Pancreas (tissue), 10 donors: ENCODE results near the gene CFAP57. TPM values are rescaled to one million over a fixed set of nuclear protein-coding genes. Genes with fewer than 3 reads are reported as not detected.
A peak's percentile ranks its signal among the peaks of the same experiment; 100 is the strongest.

ENCODE experiments used
- ATAC-seq, 4 donors: fragments of 200-7000 bp; cut with Tn5 transposase; one replicate each; pipeline versions ENCODE4 v1.8.0 to v1.9.1; 2020; ENCODE audit warnings: mild to moderate bottlenecking in 4 of 4, moderate library complexity in 4 of 4
- DNase-seq, 6 donors: peaks; one replicate each; pipeline ENCODE4 v3.0.0-alpha.2; 2020
- FAIRE-seq: peaks from 2 replicates; lab custom pipeline; 2012; peaks lifted over from hg19 to GRCh38; lab: Jason Lieb, UNC
- H3K27ac ChIP-seq, 4 donors: fragments of 200-600 bp; sonication (generic); 1 replicate in 3 of 4; 2 replicates in 1 of 4; pipeline versions ENCODE4 v1.5.0 to v1.8.0; 2020
- H3K27me3 ChIP-seq, 4 donors: fragments of 200-600 bp; one replicate each; pipeline ENCODE4 v1.8.0; 2021
- H3K36me3 ChIP-seq, 3 donors: fragments of 200-600 bp; sonication (generic) in 1 of 3; one replicate each; pipeline versions ENCODE4 v1.5.0 to v1.8.0; 2020 to 2021
- H3K4me1 ChIP-seq, 3 donors: fragments of 200-600 bp; one replicate each; pipeline ENCODE4 v1.8.0; 2021
- H3K4me3 ChIP-seq, 4 donors: fragments of 200-600 bp; sonication (generic) in 2 of 4; one replicate each; pipeline versions ENCODE4 v1.5.0 to v1.8.0; 2020 to 2021
- H3K9me3 ChIP-seq, 4 donors: fragments of 200-600 bp; one replicate each; pipeline ENCODE4 v1.8.0; 2021
- WGBS, 2 donors: extraction: QIAGEN DNeasy Blood & Tissue Kit; methylation state at CpG; one replicate each; pipeline ENCODE4 v1.1.7; 2013; 5-methylcytosine and 5-hydroxymethylcytosine counted together
- intact Hi-C, 3 donors: fragments of 100-400 bp; cut with DNase I; formaldehyde crosslinking; loops; one replicate each; pipeline versions ENCODE4 v1.11.1 to v1.14.2; 2022
- polyA plus RNA-seq, 2 donors: library from polyadenylated mRNA; stranded (reverse); fragments of 200-250 nt; gene quantifications; one replicate each; pipeline ENCODE4 v1.2.3, GENCODE V29; 2013
- total RNA-seq, 6 donors: library from RNA; stranded (reverse); fragmentation: NEBNext Ultra II Directional in 4 of 6; extraction: Animal tissue kit (Norgen Biotek cat#: 25700) in 4 of 6; gene quantifications; one replicate each; pipeline versions ENCODE4 v1.2.1 to v1.2.4, GENCODE V29; 2021 to 2023
- TF ChIP-seq, protein P1 (sequence below), 4 donors: fragments of 200-600 bp; sonication (generic) in 3 of 4; IDR thresholded peaks; one replicate each; pipeline versions ENCODE4 v1.5.0 to v1.8.0; 2021; ENCODE audit warnings: antibody characterized with exemption in 4 of 4
- donor health status: healthy with polysubstance abuse.
- donor health status: DM: no; HTN: no; CAD: no; lungs with moderate emphysema.
- donor health status: DM: no; HTN: no; CAD: no.
- donor health status: control.
- donor health status: control.
- donor health status: Bipolar disorder and iron deficiency.
- donor health status: DM: yes; HTN: yes; CAD: no.
- donor health status: DM: no; HTN: no; CAD: no.
- donor health status: DM: no; HTN: no; CAD: no.
- donor health status: DM: yes; HTN: yes; CAD: no.

Gene CFAP57
- total and polyA plus RNA-seq, 8 donors = 0.14 to 0.61 (median 0.21) TPM

DNA sequence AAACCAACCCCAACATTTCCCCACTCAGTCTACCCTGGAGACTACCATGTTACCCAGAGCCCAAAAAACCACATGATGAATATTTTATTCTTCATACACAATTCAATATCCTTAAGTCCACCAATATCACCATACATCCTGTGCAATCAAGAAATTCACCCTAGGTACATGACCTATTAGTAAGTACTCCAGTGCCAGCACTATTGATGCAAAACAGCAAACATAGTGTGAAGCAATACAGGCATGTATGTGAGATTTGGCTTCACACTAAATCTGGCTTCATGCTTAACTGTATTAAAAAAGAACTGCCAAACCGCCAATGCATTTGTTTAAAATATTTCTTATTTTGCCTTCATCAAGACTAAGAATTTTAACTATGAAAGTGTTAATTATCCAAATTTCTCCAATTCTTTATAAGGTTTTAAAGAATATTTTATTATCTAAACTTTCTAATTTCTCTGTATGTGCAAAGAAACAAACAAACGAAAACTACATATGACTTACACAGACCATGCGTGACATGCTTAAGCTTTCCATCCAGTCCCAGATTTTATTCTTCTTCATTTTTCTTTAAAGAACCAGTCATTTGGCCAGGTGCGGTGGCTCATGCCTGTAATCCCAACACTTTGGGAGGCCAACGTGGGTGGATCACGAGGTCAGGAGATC, 75.3 kb downstream of the CFAP57 start:
- H3K27ac ChIP-seq = no peak overlapping the region

DNA sequence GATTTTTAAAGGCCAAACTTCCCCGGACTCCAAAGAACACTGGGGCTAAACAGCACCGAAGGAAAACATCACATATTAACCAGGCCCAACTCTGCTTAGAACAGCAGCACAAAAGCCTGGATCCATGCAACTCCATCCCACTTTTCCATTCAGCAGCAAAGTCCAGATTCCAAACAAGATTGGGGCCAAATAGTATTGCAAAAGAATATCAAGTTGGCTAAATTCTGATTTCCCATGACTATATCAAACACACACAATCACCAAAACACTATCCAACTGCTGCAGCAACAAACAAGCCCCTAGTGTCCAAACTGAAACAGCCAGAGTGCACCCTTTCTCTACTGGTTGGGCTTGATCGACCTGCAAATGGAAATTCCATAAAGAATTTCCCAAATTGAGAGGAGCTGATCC, 78.2 kb downstream of the CFAP57 start:
- TF ChIP-seq, protein P1, sequence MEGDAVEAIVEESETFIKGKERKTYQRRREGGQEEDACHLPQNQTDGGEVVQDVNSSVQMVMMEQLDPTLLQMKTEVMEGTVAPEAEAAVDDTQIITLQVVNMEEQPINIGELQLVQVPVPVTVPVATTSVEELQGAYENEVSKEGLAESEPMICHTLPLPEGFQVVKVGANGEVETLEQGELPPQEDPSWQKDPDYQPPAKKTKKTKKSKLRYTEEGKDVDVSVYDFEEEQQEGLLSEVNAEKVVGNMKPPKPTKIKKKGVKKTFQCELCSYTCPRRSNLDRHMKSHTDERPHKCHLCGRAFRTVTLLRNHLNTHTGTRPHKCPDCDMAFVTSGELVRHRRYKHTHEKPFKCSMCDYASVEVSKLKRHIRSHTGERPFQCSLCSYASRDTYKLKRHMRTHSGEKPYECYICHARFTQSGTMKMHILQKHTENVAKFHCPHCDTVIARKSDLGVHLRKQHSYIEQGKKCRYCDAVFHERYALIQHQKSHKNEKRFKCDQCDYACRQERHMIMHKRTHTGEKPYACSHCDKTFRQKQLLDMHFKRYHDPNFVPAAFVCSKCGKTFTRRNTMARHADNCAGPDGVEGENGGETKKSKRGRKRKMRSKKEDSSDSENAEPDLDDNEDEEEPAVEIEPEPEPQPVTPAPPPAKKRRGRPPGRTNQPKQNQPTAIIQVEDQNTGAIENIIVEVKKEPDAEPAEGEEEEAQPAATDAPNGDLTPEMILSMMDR (IDR thresholded peaks at IDR 0.05) = no peak
- Histone ChIP-seq H3K4me1 (peaks cover 7 to 10% (median 7%) of the 10 kb centered on the region in 3 donors), H3K4me3 (no peak overlapping the region), H3K27ac (no peak overlapping the region), H3K36me3 (no peaks in the 10 kb centered on the region), H3K27me3 (no peaks in the 10 kb centered on the region), H3K9me3 (no peaks in the 10 kb centered on the region)
- DNase-seq (no peak), FAIRE-seq (no peak), ATAC-seq (no peak)
- intact Hi-C loops = no loop called here
- WGBS, 2 donors = 71 to 89% methylated on average over 3 of the region's 3 CpGs

More for the DNA sequence above, 75.3 kb downstream of the CFAP57 start:
- Histone ChIP-seq H3K4me3 (no peak overlapping the region), H3K36me3 (no peaks in the 10 kb centered on the region), H3K9me3 (no peaks in the 10 kb centered on the region), H3K27me3 (no peaks in the 10 kb centered on the region), H3K4me1 (peaks cover 7 to 15% (median 14%) of the 10 kb centered on the region in 3 donors)
- no peak for FAIRE-seq
- WGBS, 2 donors = 79 to 88% methylated on average over 6 of the region's 6 CpGs
- DNase-seq = no peak
- TF ChIP-seq, protein P1 (IDR thresholded peaks at IDR 0.05) = no peak
- ATAC-seq = peak in 3 of 4 donors; percentile 23 to 54 (median 45)
- intact Hi-C loops = no loop called here

DNA sequence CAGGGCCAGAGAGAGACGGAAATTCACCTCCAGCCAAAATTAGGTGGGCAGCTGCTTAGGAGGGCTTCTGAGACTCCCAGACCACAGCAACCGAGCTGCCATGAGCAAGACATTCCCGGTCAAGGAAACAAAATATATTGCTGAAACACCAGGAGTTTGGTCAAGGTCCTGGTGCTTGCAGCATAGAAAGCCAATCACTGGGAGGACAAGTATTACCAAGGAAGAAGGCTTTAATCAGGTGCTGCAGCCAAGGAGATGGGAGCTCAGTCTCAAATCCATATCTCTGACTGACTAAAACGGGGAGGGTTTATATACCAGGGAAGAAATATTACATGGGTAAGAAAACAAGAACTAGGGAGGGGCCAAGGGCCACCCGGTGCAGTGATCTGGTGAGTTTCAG, 78.9 kb downstream of the CFAP57 start:
- no peak overlapping the region for H3K27ac ChIP-seq
- no peaks in the 10 kb centered on the region for H3K9me3 ChIP-seq
- FAIRE-seq (no peak), ATAC-seq (no peak), DNase-seq (no peak)
- no peaks in the 10 kb centered on the region for H3K27me3 ChIP-seq
- H3K36me3 ChIP-seq = no peaks in the 10 kb centered on the region
- 93 to 98% methylated on average over 5 of the region's 5 CpGs for WGBS, 2 donors
- intact Hi-C loops = no loop called here
- peaks cover 12 to 16% (median 14%) of the 10 kb centered on the region in 3 donors for H3K4me1 ChIP-seq
- no peak overlapping the region for H3K4me3 ChIP-seq
- TF ChIP-seq, protein P1 (IDR thresholded peaks at IDR 0.05) = no peak

DNA sequence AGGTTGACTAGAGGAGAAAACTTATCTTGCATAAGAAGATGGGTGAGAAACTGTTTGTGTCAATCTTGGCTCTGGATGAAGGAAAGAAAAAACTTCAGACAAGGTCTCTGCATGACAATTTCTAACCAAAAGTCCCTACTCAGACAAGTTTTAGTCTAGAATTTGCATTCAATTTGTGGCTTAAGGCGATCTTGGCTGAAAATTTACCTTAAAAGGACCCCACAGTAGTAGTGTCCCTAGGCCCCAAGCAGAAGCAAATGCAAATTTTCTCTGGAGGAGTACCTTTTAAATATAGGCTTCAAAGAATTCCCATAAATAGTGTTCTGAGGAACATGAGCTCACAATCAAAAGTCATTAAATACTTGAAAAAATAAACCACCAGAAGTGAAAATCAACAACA, 80.1 kb downstream of the CFAP57 start:
- Histone ChIP-seq H3K4me3 (no peak overlapping the region), H3K27me3 (no peaks in the 10 kb centered on the region), H3K36me3 (no peaks in the 10 kb centered on the region), H3K9me3 (no peaks in the 10 kb centered on the region), H3K27ac (no peak overlapping the region), H3K4me1 (peaks cover 21% of the 10 kb centered on the region in 3 donors)
- ATAC-seq = no peak
- WGBS, 2 donors = 92 to 97% methylated on average over 1 of the region's 1 CpG
- no peak for DNase-seq
- TF ChIP-seq, protein P1 (IDR thresholded peaks at IDR 0.05) = no peak
- intact Hi-C loops = no loop called here
- no peak for FAIRE-seq

DNA sequence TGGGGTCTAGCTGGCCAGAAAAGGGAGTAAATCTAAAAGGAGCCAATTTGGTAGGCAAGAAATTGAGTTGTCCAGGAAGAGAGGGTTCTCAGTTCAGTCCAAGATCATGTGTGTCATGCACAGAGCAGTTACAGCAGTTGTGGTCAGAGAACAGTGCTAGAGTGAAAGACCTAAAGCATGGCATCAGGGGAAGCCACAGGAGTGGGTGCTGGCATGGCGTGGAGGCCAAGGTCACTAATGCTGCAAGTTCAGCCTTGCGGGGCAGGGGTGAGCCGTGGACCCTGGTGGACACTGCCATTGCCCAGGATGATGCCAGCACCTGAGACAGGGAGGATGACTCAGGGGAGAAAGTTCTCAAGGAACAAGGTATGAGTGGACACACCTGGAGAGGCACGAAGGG, 81.0 kb downstream of the CFAP57 start:
- TF ChIP-seq, protein P1 (IDR thresholded peaks at IDR 0.05) = no peak
- WGBS, 2 donors = 91 to 94% methylated on average over 4 of the region's 4 CpGs

More for the DNA sequence above, 81.0 kb downstream of the CFAP57 start:
- no peak overlapping the region for H3K27ac ChIP-seq
- FAIRE-seq (no peak), DNase-seq (no peak), ATAC-seq (no peak)
- H3K36me3 ChIP-seq = no peaks in the 10 kb centered on the region
- H3K4me1 ChIP-seq = peaks cover 21 to 29% (median 26%) of the 10 kb centered on the region in 3 donors
- intact Hi-C loops = no loop called here
- no peaks in the 10 kb centered on the region for H3K27me3 ChIP-seq
- H3K9me3 ChIP-seq = no peaks in the 10 kb centered on the region
- H3K4me3 ChIP-seq = no peak overlapping the region
